Ecto neural progenitor cell (in vitro differentiated cells): ENCODE data around the gene ABLIM1.

Experiments used
- DNase-seq: peaks from one replicate; pipeline ENCODE4 v3.0.0-alpha.2; 2018; ENCODE audit warnings: low spot score

The ABLIM1 gene

GRCh38 chr10:114646426-114646825, 11.6 kb downstream of the ABLIM1 start:
- no peak for DNase-seq

DNA sequence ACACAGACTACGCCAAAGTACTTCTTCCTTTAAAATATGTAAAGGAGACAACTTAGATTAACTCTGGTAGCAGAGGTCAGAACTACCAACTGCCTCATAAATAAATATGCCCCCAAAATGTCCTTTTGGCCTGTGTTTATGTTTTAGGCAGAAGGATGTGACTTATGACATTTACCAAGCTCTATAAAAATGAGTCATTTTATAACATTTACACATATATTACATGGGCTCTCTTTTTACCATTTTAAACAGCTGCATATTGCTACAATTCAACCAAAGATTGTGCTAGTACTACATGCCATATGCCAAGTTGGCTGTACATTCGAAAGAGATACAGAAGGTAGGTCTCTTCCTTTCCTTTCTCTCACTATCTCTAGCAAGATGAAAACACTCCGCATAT, 12.4 kb downstream of the ABLIM1 start:
- DNase-seq = no peak

GRCh38 chr10:114643158-114643557, 14.9 kb downstream of the ABLIM1 start:
- DNase-seq = no peak

DNA sequence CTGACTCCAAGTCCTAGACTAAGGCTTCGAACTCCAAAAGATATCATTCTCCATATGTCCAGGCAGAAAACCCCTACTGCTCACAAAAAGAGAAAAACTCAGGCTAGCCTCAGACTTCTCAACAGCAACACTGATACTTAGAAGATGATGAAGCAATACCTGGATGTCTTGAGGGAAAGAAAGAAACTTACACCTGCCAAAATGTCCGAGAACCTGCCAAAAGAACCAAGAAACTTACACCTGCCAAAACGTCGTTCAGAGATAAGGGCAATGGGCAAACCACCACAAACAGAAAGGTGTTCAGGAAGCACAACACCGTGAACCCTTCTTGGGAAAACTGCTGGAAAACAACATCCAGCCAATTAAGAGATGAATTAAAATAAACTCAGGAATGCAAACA, 15.3 kb downstream of the ABLIM1 start:
- DNase-seq = no peak

- no peak for DNase-seq
Observed at GRCh38 chr10:114638821-114639625, 19.1 kb downstream of the ABLIM1 start.

DNA sequence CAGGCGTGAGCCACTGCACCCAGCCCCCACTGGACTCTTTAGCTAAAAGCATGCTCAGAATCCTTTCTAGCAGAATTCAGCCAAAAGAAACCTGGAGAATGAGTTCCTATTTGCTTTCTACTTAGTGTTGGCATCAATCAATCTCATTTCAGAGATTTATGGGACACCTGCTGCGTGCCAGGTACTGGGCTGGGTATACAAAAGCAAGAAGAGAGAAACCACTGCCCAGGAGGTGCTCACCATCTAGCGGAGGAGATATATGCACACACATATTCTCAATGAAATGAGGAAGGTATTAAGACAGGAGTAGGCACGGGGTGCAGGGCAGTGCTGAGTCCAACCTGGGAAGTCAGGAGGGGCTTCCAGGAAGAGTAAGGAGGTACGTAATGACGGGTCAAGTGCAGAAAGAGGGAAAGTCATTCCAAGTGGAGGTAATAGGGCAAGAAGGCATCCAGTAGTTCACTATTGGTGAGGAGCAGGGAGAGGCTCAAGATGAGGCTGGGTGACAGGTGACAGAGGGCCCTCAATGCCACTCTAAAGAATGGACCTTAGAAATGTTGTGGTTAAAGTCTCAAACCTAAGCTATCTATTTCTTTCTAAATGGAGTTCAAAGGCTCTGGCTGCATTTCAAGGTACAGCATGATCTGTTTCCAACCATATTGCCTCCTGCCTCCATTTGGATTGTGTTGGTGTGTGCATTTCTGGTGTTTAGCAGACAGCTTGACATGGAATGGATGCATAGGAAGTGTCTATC, 22.1 kb downstream of the ABLIM1 start:
- DNase-seq = no peak

GRCh38 chr10:114635101-114635500, 23.0 kb downstream of the ABLIM1 start:
- no peak for DNase-seq

DNA sequence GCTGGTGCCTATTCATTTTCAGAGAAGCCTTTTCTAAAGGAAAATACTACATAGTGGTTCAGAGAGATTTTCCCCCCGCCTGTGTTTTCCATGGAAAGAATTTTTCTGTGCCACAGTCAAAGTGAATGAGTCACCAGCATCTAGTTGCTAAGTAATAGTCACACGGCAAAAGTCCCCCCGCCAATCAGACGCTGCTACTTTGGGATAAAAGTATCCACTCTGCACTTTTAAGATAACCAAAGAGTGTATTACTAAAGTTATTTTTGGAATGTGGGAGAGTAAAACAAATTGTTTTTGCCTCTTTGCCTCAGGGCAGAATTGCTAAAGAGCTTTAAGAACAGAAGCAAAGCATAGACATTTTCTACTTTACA, 23.5 kb downstream of the ABLIM1 start:
- no peak for DNase-seq

GRCh38 chr10:114632869-114633715, 25.0 kb downstream of the ABLIM1 start:
- DNase-seq = peak; percentile 51

- DNase-seq = peak; percentile 82
Observed at GRCh38 chr10:114631666-114632417, 26.2 kb downstream of the ABLIM1 start.

- no peak for DNase-seq
Observed at GRCh38 chr10:114631090-114631665, 26.9 kb downstream of the ABLIM1 start.

DNA sequence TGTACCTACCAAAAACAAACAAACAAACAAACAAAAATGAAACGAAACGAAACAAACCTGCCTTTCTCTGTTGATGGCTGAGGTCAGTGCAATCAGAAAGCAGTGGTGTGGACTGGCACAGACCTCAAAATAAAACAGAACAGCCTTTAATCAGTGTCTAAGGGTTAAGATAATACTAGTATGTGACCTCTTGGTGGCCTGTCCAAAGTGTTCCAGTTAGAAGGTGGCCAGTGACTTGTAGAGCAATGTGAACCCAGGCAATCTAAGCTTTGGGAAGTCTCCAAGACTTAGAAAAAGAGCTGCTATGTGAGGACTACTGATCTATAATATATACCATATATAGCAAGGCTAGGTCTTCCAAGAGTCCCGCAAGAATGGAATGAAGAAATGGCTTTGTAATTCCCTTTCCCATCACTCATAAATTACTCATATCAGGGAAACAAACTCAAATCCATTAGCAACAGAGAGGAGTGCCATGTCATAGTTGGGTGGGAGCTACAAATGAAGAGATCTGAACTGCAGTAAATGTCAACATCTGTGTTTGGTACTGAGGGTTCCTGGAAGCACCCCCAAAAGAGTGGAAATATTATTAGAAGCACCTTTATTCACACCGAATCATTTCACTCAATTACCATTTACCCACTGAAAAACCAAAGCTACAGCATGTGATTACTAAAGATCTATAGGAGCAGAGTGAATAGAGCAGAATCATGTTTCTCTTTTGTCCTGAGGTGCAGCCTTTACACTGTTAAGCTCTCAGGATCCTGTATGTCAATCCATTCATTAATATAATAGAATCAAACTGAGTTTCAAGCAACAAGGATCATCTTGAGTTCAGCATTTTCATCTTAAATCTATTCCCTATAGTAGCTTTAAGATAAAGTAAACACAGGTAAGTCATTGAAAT, 28.0 kb downstream of the ABLIM1 start:
- DNase-seq = no peak

DNA sequence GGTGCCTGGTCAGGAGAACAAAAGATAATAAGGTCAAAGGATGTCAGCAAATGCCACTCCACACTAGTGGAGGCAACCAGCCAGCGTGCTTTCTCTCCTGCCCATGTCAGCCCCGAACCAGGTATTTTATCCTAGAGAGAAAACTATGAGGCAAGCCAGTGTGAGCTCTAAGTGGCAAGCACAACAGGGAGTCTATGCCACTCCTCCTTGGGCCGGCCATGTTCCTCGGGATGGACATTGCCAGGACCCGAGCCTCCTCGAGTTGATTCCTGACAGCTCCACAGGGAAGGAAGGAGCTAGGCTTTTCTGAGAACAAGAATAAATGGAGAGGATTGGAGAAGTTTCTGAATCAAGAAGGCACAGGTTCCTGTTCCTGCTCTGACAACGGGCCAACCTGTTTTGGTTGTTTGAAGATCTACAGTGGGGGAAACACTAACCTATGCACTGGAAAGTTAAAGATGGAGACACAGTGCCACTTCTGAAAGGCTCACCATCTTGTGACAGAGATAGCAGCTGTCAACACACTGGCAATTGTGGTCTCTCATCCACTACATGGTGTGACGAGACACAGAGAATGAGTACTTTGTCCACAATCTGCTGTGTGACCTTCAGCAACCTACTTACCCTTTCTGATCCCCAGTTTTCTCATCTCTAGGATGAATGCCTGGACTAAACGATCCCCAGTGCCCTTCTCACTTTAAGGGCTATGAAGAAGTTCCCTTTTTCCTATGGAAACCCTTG, 28.8 kb downstream of the ABLIM1 start:
- DNase-seq = no peak

DNA sequence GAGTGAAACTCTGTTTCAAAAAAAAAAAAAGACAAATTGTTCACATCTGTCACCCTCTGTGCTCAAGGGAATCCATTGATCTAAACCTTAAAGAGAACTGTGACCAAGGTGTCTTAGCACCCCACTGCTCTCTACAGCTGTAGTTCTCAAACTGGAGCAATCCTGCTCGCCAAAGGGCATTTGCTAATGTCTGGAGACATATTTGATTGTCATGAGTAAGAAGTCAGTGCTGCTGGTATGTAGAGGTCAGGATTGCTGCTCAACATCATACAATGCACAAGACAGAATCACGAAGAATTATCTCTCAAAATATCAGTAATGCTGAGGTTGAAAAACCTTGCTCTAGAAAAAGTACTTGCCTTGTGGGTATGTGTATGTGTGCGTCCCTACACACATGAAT, 30.0 kb downstream of the ABLIM1 start:
- DNase-seq = no peak

- DNase-seq = no peak
Observed at GRCh38 chr10:114626841-114627240, 31.2 kb downstream of the ABLIM1 start.

- DNase-seq = no peak
Observed at GRCh38 chr10:114624951-114625780, 32.9 kb downstream of the ABLIM1 start.

- DNase-seq = no peak
Observed at GRCh38 chr10:114624422-114624821, 33.7 kb downstream of the ABLIM1 start.

- no peak for DNase-seq
Observed at GRCh38 chr10:114623661-114624294, 34.3 kb downstream of the ABLIM1 start.
